Sigmoid colon (tissue), 4 donors: ENCODE results near the gene PPIC.

Experiments
- CTCF ChIP-seq, 4 experiments: fragments of 450-650 bp in 3 of 4; fragments of 200-600 bp in 1 of 4; IDR thresholded peaks; one replicate each; pipeline ENCODE4 v1.5.1; 2016 to 2019; ENCODE audit warnings: antibody characterized with exemption in 4 of 4, mild to moderate bottlenecking in 3 of 4, moderate library complexity in 2 of 4
- POLR2A ChIP-seq, 2 donors: fragments of 450-650 bp; IDR thresholded peaks; one replicate each; pipeline ENCODE4 v1.6.1; 2016; ENCODE audit warnings: antibody characterized with exemption in 2 of 2, mild to moderate bottlenecking in 2 of 2, moderate library complexity in 2 of 2
- POLR2AphosphoS5 ChIP-seq, 4 donors: sonication (generic); formaldehyde crosslinking; IDR thresholded peaks; one replicate each; pipeline ENCODE4 v1.6.1; 2017; ENCODE audit warnings: antibody characterized with exemption in 4 of 4

- TF ChIP-seq CTCF (IDR thresholded peaks at IDR 0.05) (no peak), POLR2AphosphoS5 (IDR thresholded peaks at IDR 0.05) (no peak), POLR2A (IDR thresholded peaks at IDR 0.05) (no peak)
Measured at GRCh38 chr5:122996091-122996490, 40.4 kb downstream of the PPIC start.
